NK-92 (cell line): ENCODE measurements around the gene ZNF853.
"Not testable (repeated sequence)": the region's sequence is repeated elsewhere in the genome, so short reads cannot be mapped to it uniquely, and the experiment has no call there.

ENCODE experiments used
- DNase-seq: peaks from one replicate; lab custom pipeline; 2025; ENCODE audit not compliant: unreplicated experiment; lab: John Stamatoyannopoulos, UW

The ZNF853 gene

GRCh38 chr7:6651851-6652445, 36.5 kb downstream of the ZNF853 start:
- DNase-seq, result no peak

- DNase-seq, result no peak
Measured at GRCh38 chr7:6652446-6653011, 37.1 kb downstream of the ZNF853 start.

GRCh38 chr7:6653071-6654003, 37.9 kb downstream of the ZNF853 start:
- no peak for DNase-seq

GRCh38 chr7:6654113-6654841, 38.9 kb downstream of the ZNF853 start:
- no peak for DNase-seq

GRCh38 chr7:6654842-6655610, 39.6 kb downstream of the ZNF853 start:
- DNase-seq, result no peak

- DNase-seq, result no peak
Measured at GRCh38 chr7:6655636-6656385, 40.4 kb downstream of the ZNF853 start.

GRCh38 chr7:6656413-6656812, 41.0 kb downstream of the ZNF853 start:
- DNase-seq, result no peak

- DNase-seq, result no peak
Measured at GRCh38 chr7:6658618-6659345, 43.4 kb downstream of the ZNF853 start.

- DNase-seq, result not testable (repeated sequence)
Measured at GRCh38 chr7:6670851-6671250, 55.4 kb downstream of the ZNF853 start.
